GM12873 (cell line): ENCODE measurements around the gene KCNS1.

ENCODE experiments used
- CTCF ChIP-seq: IDR thresholded peaks from 2 replicates; pipeline ENCODE4 v1.5.1; 2012; ENCODE audit warnings: low read depth, mild to moderate bottlenecking, moderate library complexity, low read length, control low read depth; ENCODE audit not compliant: insufficient read depth; ENCODE audit errors: missing control alignments

Gene KCNS1

GRCh38 chr20:45044601-45045000 is 56.3 kb downstream of the KCNS1 start:
- no peak for TF ChIP-seq CTCF

GRCh38 chr20:45044084-45044573 is 56.8 kb downstream of the KCNS1 start:
- peak; percentile 74 for TF ChIP-seq CTCF

- no peak for TF ChIP-seq CTCF
These were observed 57.9 kb downstream of the KCNS1 start for GRCh38 chr20:45042978-45043377.
